H9 (cell line): Measurements from ENCODE around the gene GGA2. TPM values are rescaled to one million over a fixed set of nuclear protein-coding genes. Genes with fewer than 3 reads are reported as not detected.

Experiments used
- DNase-seq: peaks from one replicate; pipeline ENCODE4 v3.0.0-alpha.2; 2017
- H2AFZ ChIP-seq: one replicate; pipeline ENCODE4 v1.6.1; 2013; ENCODE audit warnings: mild to moderate bottlenecking, low read length, control low read depth, moderate library complexity
- H2AK5ac ChIP-seq: 2 replicates; pipeline ENCODE4 v1.6.1; 2013; ENCODE audit warnings: low read length, control low read depth, mixed read lengths; ENCODE audit not compliant: insufficient read length
- H2BK120ac ChIP-seq: one replicate; pipeline ENCODE4 v1.6.1; 2013; ENCODE audit warnings: low read depth, mild to moderate bottlenecking, low read length, control low read depth, inconsistent platforms; ENCODE audit not compliant: poor library complexity, severe bottlenecking
- H2BK12ac ChIP-seq: 2 replicates; pipeline ENCODE4 v1.6.1; 2013; ENCODE audit warnings: low read length, control low read depth, mixed read lengths, low read depth; ENCODE audit not compliant: insufficient read length
- H2BK15ac ChIP-seq: 2 replicates; pipeline ENCODE4 v1.6.1; 2013; ENCODE audit warnings: low read depth, low read length, control low read depth
- H2BK20ac ChIP-seq: one replicate; pipeline ENCODE4 v1.6.1; 2013; ENCODE audit warnings: low read depth, mild to moderate bottlenecking, low read length, control low read depth, inconsistent platforms; ENCODE audit not compliant: poor library complexity, severe bottlenecking
- H2BK5ac ChIP-seq: 2 replicates; pipeline ENCODE4 v1.6.1; 2013; ENCODE audit warnings: low read length, control low read depth, mixed read lengths; ENCODE audit not compliant: insufficient read length
- H3K14ac ChIP-seq: 2 replicates; pipeline ENCODE4 v1.6.1; 2013; ENCODE audit warnings: low read length, control low read depth; ENCODE audit not compliant: insufficient read depth
- H3K18ac ChIP-seq: 2 replicates; pipeline ENCODE4 v1.6.1; 2013; ENCODE audit warnings: low read depth, mild to moderate bottlenecking, mixed read lengths, low read length, control low read depth; ENCODE audit not compliant: insufficient read length
- H3K23ac ChIP-seq: 2 replicates; pipeline ENCODE4 v1.6.1; 2013; ENCODE audit warnings: low read length, control low read depth, mixed read lengths, low read depth; ENCODE audit not compliant: insufficient read length
- H3K23me2 ChIP-seq: 2 replicates; pipeline ENCODE4 v1.6.1; 2013; ENCODE audit warnings: low read depth, mild to moderate bottlenecking, mixed read lengths, low read length, control low read depth; ENCODE audit not compliant: insufficient read length, poor library complexity, severe bottlenecking
- H3K27ac ChIP-seq: 2 replicates; pipeline ENCODE4 v1.5.1; 2013; ENCODE audit warnings: low read length, control low read depth, mixed read lengths, low read depth; ENCODE audit not compliant: insufficient read length
- H3K27me3 ChIP-seq: 2 replicates; pipeline ENCODE4 v1.6.1; 2013; ENCODE audit warnings: low read length, control low read depth, inconsistent platforms; ENCODE audit not compliant: insufficient read depth
- H3K4ac ChIP-seq: 2 replicates; pipeline ENCODE4 v1.6.1; 2013; ENCODE audit warnings: low read depth, mild to moderate bottlenecking, control low read depth, inconsistent platforms, low read length, moderate library complexity
- H3K4me1 ChIP-seq: 2 replicates; pipeline ENCODE4 v1.6.1; 2013; ENCODE audit warnings: low read length, control low read depth, inconsistent platforms; ENCODE audit not compliant: insufficient read depth
- H3K4me2 ChIP-seq: 2 replicates; pipeline ENCODE4 v1.6.1; 2013; ENCODE audit warnings: low read length, control low read depth, mixed read lengths; ENCODE audit not compliant: insufficient read length, insufficient read depth
- H3K56ac ChIP-seq: 2 replicates; pipeline ENCODE4 v1.6.1; 2013; ENCODE audit warnings: low read depth, mild to moderate bottlenecking, mixed read lengths, low read length, control low read depth; ENCODE audit not compliant: insufficient read length
- H3K79me1 ChIP-seq: 2 replicates; pipeline ENCODE4 v1.6.1; 2013; ENCODE audit warnings: low read depth, mild to moderate bottlenecking, moderate library complexity, low read length, control low read depth, inconsistent platforms; ENCODE audit not compliant: insufficient read depth, poor library complexity, severe bottlenecking
- H3K79me2 ChIP-seq: 2 replicates; pipeline ENCODE4 v1.6.1; 2013; ENCODE audit warnings: low read length, control low read depth, inconsistent platforms; ENCODE audit not compliant: insufficient read depth
- H3K9ac ChIP-seq: 2 replicates; pipeline ENCODE4 v1.6.1; 2013; ENCODE audit warnings: low read length, control low read depth, mixed read lengths; ENCODE audit not compliant: insufficient read length; ENCODE audit errors: extremely low read depth
- H3K9me3 ChIP-seq: one replicate; pipeline ENCODE4 v1.6.1; 2013; ENCODE audit warnings: low read depth, low read length, inconsistent platforms; ENCODE audit not compliant: control insufficient read depth
- H3T11ph ChIP-seq: one replicate; pipeline ENCODE4 v1.6.1; 2013; ENCODE audit warnings: mild to moderate bottlenecking, low read length, control low read depth, inconsistent platforms
- H4K20me1 ChIP-seq: one replicate; pipeline ENCODE4 v1.6.1; 2013; ENCODE audit not compliant: control insufficient read depth, insufficient read length, insufficient read depth
- H4K5ac ChIP-seq: 2 replicates; pipeline ENCODE4 v1.6.1; 2013; ENCODE audit warnings: low read depth, mild to moderate bottlenecking, mixed read lengths, low read length, control low read depth; ENCODE audit not compliant: insufficient read length
- H4K8ac ChIP-seq: replicated peaks from 2 replicates; pipeline ENCODE4 v1.6.1; 2013; ENCODE audit warnings: low read length, control low read depth, mixed read lengths, low read depth; ENCODE audit not compliant: insufficient read length
- H4K91ac ChIP-seq: 2 replicates; pipeline ENCODE4 v1.6.1; 2013; ENCODE audit warnings: low read depth, mild to moderate bottlenecking, moderate library complexity, mixed read lengths, low read length, control low read depth; ENCODE audit not compliant: insufficient read length
- H3K27ac Mint-ChIP-seq, 3 experiments: 2 replicates in 2 of 3; 3 replicates in 1 of 3; pipeline ENCODE4 v1.8.0; 2020 to 2021; ENCODE audit warnings: mixed read lengths in 3 of 3, mild to moderate bottlenecking in 1 of 3, moderate library complexity in 1 of 3
- H3K27me3 Mint-ChIP-seq: 2 replicates; pipeline ENCODE4 v1.8.0; 2021; ENCODE audit warnings: low read depth, mild to moderate bottlenecking, moderate library complexity, mixed read lengths
- H3K36me3 Mint-ChIP-seq, 3 experiments: 2 replicates in 2 of 3; 3 replicates in 1 of 3; pipeline ENCODE4 v1.8.0; 2020 to 2021; ENCODE audit warnings: low read depth in 3 of 3, mixed read lengths in 3 of 3; ENCODE audit not compliant: insufficient read depth in 1 of 3
- H3K4me1 Mint-ChIP-seq, 2 experiments: 2 replicates each; pipeline ENCODE4 v1.8.0; 2020; ENCODE audit warnings: mixed read lengths in 2 of 2
- H3K4me3 Mint-ChIP-seq, 2 experiments: 2 replicates in 1 of 2; 3 replicates in 1 of 2; pipeline ENCODE4 v1.8.0; 2020 to 2021; ENCODE audit warnings: mild to moderate bottlenecking in 2 of 2, mixed read lengths in 2 of 2, moderate library complexity in 1 of 2
- H3K9me3 Mint-ChIP-seq, 2 experiments: 2 replicates in 1 of 2; 3 replicates in 1 of 2; pipeline ENCODE4 v1.8.0; 2020; ENCODE audit warnings: mild to moderate bottlenecking in 2 of 2, mixed read lengths in 2 of 2, moderate library complexity in 1 of 2
- WGBS: extraction: QIAGEN DNeasy Blood & Tissue Kit; methylation state at CpG from one replicate; pipeline ENCODE4 v1.1.7; 2013; ENCODE audit warnings: missing lambda C conversion rate, low lambda C conversion rate, mixed read lengths; ENCODE audit not compliant: insufficient read length; ENCODE audit errors: extremely low coverage; 5-methylcytosine and 5-hydroxymethylcytosine counted together
- total RNA-seq: library from RNA; stranded (reverse); gene quantifications from 2 replicates; pipeline ENCODE4 v1.2.1, GENCODE V29; 2021
- TF ChIP-seq, protein P1 (sequence below): fragments of 200-600 bp; sonication (generic); conservative IDR thresholded peaks from 3 replicates; pipeline ENCODE4 v1.8.0; 2021; ENCODE audit warnings: antibody characterized with exemption, mild to moderate bottlenecking

GGA2 gene
- total RNA-seq, 1 experiment from 2014 or later, result 143 TPM

DNA sequence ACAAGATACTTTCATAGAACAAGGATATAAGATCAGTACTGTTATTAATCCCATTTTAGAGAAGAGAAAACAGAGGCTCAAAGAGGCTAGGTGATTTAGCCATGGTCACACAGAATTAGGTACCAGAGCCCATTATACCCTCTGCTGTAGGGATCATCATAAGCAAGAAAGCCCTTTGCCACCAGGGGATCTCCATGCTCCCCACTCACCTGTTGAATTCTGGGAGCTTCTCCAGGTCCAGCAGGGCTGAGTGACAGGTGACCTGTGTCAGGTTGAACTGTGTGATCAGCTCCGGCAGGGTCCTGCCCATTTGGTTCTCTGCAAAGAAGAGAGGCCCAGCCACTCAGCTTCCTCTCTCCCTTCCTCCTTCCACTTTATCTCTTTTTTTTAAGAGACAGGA is 22.2 kb upstream of the GGA2 start:
- H4K91ac ChIP-seq, result no peak overlapping the region
- H3K27me3 Mint-ChIP-seq, result no peaks in the 10 kb centered on the region
- no peak overlapping the region for H3K4me2 ChIP-seq
- H2BK15ac ChIP-seq, result no peak overlapping the region
- no peak overlapping the region for H3K27ac Mint-ChIP-seq
- DNase-seq, result no peak
- no peak overlapping the region for H2BK12ac ChIP-seq
- no peaks in the 10 kb centered on the region for H3K23me2 ChIP-seq
- no peaks in the 10 kb centered on the region for H3K79me2 ChIP-seq
- peaks cover 28 to 83% (median 68%) of the 10 kb centered on the region in 3 experiments; a peak in 6 of 7 replicates for H3K36me3 Mint-ChIP-seq
- no peak overlapping the region for H3K9ac ChIP-seq
- H3K27ac ChIP-seq, result no peak overlapping the region
- no peak overlapping the region for H2BK5ac ChIP-seq
- no peak overlapping the region for H3K14ac ChIP-seq
- H3K27me3 ChIP-seq, result no peaks in the 10 kb centered on the region
- H3K4me3 Mint-ChIP-seq, result no peak overlapping the region
- H2BK20ac ChIP-seq, result no peak overlapping the region
- H3K9me3 ChIP-seq, result no peaks in the 10 kb centered on the region
- H3K23ac ChIP-seq, result no peak overlapping the region
- H4K20me1 ChIP-seq, result no peaks in the 10 kb centered on the region
- H3K4me1 Mint-ChIP-seq, result no peaks in the 10 kb centered on the region
- no peak overlapping the region for H3K56ac ChIP-seq
- no peaks in the 10 kb centered on the region for H3K9me3 Mint-ChIP-seq
- H3T11ph ChIP-seq, result no peak overlapping the region
- no peak overlapping the region for H4K5ac ChIP-seq
- TF ChIP-seq, protein P1, sequence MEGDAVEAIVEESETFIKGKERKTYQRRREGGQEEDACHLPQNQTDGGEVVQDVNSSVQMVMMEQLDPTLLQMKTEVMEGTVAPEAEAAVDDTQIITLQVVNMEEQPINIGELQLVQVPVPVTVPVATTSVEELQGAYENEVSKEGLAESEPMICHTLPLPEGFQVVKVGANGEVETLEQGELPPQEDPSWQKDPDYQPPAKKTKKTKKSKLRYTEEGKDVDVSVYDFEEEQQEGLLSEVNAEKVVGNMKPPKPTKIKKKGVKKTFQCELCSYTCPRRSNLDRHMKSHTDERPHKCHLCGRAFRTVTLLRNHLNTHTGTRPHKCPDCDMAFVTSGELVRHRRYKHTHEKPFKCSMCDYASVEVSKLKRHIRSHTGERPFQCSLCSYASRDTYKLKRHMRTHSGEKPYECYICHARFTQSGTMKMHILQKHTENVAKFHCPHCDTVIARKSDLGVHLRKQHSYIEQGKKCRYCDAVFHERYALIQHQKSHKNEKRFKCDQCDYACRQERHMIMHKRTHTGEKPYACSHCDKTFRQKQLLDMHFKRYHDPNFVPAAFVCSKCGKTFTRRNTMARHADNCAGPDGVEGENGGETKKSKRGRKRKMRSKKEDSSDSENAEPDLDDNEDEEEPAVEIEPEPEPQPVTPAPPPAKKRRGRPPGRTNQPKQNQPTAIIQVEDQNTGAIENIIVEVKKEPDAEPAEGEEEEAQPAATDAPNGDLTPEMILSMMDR, result no peak
- WGBS, result no CpG with 5 or more reads among the region's 1 CpG
- H3K18ac ChIP-seq, result no peak overlapping the region
- no peaks in the 10 kb centered on the region for H3K79me1 ChIP-seq
- H3K4ac ChIP-seq, result no peak overlapping the region
- H2AFZ ChIP-seq, result no peak overlapping the region
- H2BK120ac ChIP-seq, result no peak overlapping the region
- no peak overlapping the region for H4K8ac ChIP-seq
- H2AK5ac ChIP-seq, result no peak overlapping the region
- no peaks in the 10 kb centered on the region for H3K4me1 ChIP-seq
